ENCODE measurements around the gene CNTN4.

Gene CNTN4

GRCh38 chr3:2392981-2393380 is 294.3 kb downstream of the CNTN4 start:
- no peak for DNase-seq (ENCODE audit: low read depth)

DNA sequence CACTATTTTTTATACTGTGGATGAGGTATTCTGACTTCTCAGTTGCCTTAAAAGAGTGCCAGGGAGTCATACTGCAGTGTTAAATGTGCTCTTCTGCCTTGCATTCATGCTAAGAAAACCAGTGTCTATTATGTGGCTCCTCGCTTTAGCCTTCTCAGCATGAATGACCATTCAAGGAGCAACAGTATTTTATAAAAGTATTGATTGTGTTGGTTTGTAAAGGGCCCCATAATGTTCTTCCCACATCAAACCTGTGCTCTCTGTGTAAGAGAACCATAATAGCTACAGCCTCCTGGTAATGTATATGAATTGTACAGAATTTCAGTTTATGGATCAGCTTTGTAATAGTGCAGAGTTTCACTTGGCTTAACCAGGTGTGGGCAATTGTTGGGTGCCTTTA is 316.4 kb downstream of the CNTN4 start:
- DNase-seq (ENCODE audit: low read depth), result no peak

DNA sequence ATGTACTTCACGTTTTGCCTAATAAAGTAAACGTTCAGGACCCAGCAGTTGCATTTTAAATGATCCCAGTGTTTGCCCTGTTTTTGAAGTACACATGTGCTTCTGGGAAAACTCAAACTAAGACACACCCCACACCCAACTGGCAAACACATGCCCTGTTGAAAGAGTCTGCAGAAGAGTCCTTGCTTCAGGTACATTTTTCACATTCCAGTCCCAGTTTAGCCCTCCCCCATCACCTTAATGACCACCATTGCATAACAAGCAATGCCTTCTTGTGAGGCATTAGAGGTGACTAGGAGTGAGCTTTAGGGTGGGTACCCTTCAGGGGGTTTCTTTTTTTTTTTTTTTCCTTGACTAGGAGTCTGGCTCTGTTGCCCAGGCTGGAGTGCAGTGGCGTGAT is 322.3 kb downstream of the CNTN4 start:
- no peak for DNase-seq (ENCODE audit: low read depth)

- no peak for DNase-seq (ENCODE audit: low read depth)
Observed at GRCh38 chr3:2423143-2423542, 324.5 kb downstream of the CNTN4 start.

- DNase-seq (ENCODE audit: low read depth), result no peak
Observed at GRCh38 chr3:2441558-2441957, 342.9 kb downstream of the CNTN4 start.

DNA sequence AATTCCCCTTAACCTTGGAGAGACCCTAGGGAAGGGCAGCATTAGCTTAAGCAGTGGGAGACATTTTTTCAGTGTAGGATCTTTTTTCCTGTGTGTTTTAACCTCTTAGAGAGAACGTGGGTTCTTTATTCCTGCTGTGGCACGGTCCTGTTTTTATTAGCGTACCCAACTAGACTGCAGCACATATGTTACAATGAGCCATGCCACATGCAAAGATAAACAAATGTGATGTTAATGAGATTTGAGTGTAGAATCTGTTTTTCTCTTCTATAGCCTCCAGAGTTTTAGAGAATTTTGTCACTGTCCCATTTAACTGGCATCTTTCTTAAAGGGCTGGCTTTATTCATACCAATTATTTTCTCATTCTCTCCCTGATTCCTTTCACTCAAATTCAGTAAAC is 347.5 kb downstream of the CNTN4 start:
- no peak for DNase-seq (ENCODE audit: low read depth)

DNA sequence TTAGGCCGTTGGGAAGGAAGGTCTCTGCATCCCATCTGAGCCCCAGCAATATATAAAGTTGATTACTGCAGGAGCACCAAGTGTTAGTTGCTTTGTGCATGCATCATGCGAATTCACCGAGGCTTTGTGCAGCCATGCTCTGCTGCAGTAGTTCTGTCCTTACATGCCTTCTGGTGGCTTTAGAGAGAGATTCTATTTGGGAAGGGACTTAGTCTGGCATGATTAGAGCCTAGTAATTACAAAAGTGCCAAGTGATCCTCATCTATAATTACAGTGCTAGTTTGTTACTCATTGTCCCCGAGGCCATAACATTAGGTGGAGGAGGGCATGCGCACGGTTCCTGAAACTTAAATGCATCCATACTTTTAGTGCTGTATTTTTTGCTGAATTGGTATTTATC is 353.6 kb downstream of the CNTN4 start:
- DNase-seq (ENCODE audit: low read depth), result no peak

DNA sequence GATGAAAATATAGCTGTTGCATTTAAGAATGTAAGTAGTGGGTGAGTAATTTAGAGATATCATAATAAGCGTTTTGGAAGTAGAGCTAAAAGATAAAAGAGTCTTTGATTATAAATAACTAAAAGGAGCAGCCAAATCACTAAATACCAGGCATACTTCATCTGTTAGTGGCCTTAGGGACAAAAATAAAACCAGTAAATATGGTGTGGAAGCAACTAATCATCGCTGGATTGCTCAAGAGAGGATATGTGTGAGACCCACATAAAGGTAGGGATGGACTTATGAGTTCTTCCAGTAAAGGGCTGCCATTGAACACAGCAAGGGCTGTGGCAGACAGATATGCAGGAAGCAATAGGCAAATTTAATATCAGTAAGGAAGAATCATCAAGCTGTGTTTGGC is 356.2 kb downstream of the CNTN4 start:
- no peak for DNase-seq (ENCODE audit: low read depth)

DNA sequence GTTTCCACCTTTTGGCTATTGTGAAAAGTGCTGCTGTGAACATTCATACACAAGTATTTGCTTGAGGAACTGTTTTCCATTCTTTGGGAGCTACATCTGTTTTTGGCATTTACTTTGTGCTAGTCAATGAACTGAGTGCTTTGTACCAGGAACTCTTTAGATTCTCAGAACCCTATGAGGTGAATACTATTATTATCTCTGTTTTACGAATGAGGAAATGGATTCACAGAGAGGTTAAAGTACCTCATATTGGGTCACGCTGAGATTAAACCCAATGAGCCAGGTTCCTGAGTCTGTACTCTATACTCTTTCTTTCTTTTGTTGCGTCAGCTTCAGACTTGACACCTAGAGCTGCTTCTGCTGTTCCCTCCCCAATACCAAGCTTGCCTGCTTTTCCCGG is 358.1 kb downstream of the CNTN4 start:
- DNase-seq (ENCODE audit: low read depth), result no peak

DNA sequence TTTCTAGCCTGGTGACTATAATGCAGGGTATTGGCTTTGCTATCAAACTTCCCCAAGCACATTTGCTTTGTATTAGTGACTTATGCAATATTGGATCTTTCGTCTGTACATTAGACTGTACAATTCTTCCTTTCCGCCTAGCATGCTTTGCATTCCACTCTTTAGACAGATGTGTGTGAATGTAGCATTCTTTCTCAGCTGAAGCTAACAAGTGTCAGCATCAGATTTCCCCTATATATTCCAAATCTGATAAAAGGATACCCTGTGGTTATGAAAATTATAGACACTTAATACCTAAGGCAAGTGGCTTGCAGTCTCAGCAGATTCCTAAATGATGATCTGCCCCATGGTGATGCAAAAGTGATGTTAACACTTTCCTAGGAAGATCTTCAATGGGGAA is 360.1 kb downstream of the CNTN4 start:
- DNase-seq (ENCODE audit: low read depth), result no peak

- DNase-seq (ENCODE audit: low read depth), result no peak
Observed at GRCh38 chr3:2465842-2466241, 367.2 kb downstream of the CNTN4 start.

GRCh38 chr3:2468816-2469215 is 370.1 kb downstream of the CNTN4 start:
- DNase-seq (ENCODE audit: low read depth), result no peak

DNA sequence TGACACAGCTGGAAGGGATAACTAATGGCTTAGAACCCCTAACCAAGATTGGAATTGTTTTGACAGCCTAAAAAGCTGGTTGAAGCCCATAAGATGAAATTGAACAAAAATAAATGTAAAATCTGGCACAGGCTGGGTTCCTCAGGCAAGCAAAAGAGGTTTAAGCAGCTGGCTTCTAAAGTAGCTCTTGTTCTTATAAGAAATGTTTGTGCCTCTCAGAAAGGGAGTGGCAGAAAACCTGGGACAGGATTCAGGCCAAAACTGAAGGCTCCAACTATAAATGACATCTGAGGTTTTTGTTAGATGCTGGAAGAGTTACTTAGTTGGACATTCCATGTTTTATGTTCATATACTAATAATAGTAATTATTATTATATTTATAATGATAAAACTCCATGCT is 378.3 kb downstream of the CNTN4 start:
- DNase-seq (ENCODE audit: low read depth), result no peak

DNA sequence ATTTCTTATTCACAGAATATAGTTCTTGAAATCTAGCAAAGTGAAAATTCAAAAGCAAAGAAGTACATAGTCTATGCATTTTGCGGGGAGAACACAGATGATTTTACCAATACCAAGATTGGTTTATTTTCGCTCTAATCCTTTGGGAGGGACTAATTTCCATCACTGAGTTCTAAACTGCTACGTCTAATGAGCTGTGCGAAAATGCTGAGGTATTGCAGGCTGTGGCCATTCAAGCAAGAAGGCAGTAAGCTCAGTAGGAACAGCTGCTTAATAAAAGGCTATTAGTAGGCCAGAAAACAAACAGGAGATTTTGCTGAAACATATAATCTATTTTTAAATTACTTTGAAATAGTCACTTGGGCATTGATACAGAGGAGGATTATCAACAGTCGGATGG is 379.0 kb downstream of the CNTN4 start:
- no peak for DNase-seq (ENCODE audit: low read depth)

GRCh38 chr3:2484162-2485026 is 385.7 kb downstream of the CNTN4 start:
- DNase-seq (ENCODE audit: low read depth), result no peak

- no peak for DNase-seq (ENCODE audit: low read depth)
Observed at GRCh38 chr3:2485027-2485375, 386.3 kb downstream of the CNTN4 start.

GRCh38 chr3:2495746-2496145 is 397.1 kb downstream of the CNTN4 start:
- no peak for DNase-seq (ENCODE audit: low read depth)

DNA sequence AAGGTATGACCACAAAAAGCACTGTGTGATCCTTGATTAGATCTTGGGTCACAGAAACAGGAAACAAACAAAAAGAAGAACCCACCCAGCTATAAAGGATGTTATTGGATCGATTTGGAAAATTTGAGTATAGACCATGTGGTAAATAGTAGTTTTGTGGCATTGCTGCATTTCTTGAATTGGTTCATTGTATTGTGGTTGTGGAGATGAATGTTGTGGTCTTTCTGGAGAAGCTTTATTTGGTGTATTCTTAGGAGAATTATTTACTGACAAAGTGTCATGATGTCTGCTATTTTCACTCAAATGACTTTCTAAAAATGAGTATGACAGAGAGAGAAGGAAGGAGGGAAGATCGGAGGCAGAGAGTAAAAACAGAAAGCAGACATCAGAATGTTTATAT is 406.2 kb downstream of the CNTN4 start:
- DNase-seq (ENCODE audit: low read depth), result no peak

- no peak for DNase-seq (ENCODE audit: low read depth)
Observed at GRCh38 chr3:2506776-2507175, 408.1 kb downstream of the CNTN4 start.

DNA sequence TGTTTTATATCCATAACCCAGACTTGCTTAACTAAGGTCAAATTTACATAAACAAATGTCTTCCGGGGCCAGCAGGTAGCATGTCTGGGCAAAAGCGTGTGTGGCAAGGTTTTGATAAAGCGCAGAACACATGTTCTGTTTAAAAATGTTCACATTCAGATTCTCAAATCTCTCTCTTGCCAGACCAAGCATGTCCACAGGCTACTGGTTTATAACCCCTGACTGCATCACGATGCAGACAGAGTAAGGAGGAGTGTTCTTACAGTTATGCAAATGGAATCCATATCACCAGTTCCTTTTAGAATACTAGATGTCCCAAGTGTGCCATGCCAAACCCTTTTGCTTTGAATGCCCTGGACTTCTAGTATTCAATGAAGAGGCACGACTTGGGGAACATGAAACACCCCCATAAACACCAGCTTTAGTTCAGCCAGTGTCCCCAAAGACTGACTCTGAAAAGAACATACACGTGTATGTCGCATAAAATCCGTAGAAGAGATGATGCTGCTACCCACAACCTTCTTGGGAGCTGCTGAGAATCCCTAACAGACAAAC is 412.0 kb downstream of the CNTN4 start:
- DNase-seq (ENCODE audit: low read depth), result no peak

- DNase-seq (ENCODE audit: low read depth), result no peak
Observed at GRCh38 chr3:2511356-2511755, 412.7 kb downstream of the CNTN4 start.

DNA sequence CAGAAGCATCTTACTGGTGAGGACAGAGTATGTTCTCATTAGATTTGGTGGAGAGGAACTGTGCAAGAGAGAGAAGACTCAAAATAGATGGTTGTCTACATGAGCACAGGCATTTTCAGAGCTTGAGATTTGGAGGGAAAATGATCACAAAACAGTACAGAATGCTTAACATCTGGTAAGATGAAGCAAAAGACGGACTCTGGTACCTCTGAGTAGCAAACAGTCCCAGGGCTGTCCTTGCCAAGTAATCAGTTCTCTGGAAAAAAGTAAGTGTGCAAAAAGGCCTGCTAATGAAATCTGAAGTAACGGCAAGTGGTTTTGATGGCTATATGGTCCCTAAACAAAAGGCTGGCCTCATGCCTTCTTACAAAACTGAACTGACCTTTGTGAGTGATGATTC is 414.2 kb downstream of the CNTN4 start:
- DNase-seq (ENCODE audit: low read depth), result no peak

GRCh38 chr3:2513986-2514385 is 415.3 kb downstream of the CNTN4 start:
- DNase-seq (ENCODE audit: low read depth), result no peak

DNA sequence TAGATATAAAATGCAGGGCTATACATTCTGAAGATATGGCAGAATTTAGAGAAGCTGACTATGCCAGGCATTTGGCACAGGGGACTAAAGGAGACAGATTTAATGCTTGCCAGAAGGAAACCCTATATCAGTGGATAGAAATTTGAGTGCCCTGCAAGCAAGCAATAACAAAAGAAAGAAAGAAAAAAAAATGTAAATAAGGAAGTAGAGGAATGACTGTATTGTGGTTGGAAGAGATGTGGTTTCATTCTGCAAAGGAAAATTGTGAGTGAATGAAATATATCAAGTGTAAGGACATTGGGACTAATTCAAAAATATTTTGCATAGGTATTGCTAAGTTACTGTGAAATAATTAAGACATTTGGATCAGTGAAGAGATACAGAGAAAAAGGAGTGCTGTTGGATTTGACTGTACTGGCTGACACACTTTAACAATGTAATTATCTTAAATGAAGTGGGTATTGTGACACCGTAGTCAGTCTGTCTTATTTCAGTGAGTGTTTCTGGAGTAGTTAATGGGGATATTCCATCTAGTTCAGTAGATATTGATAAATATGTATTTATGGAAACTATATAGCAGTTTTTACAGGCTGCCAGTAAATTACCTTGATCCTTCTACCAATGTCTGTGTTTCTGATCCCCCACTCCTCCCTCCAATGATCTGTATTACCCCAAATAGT is 418.2 kb downstream of the CNTN4 start:
- no peak for DNase-seq (ENCODE audit: low read depth)

All from activated T-cell treated with anti-CD3 and anti-CD28 coated beads for 48 hours (primary cell).